ENCODE measurements around the gene ALPK3. TPM values are rescaled to one million over a fixed set of nuclear protein-coding genes. Genes with fewer than 3 reads are reported as not detected.

ALPK3 gene
- polyA plus RNA-seq, 1 donor from 2014 or later: not detected

DNA sequence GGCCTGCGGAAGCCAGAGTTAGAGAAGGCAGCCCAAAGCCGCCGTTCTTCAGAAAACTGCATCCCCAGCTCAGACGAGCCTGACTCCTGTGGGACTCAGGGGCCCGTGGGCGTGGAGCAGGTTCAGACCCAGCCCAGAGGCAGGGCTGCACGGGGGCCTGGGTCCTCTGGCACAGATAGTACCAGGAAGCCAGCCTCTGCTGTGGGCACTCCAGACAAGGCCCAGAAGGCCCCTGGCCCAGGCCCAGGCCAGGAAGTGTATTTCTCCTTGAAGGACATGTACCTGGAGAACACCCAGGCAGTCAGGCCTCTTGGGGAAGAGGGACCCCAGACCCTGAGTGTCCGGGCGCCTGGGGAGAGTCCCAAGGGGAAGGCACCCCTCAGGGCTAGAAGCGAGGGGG is 23.1 kb downstream of the ALPK3 start:
- Histone ChIP-seq H3K27ac (ENCODE audit: low read length) (no peak overlapping the region), H3K9ac (ENCODE audit: low read length) (no peak overlapping the region), H4K20me1 (ENCODE audit: insufficient read depth) (no peaks in the 10 kb centered on the region), H3K79me2 (replicated peaks; ENCODE audit: insufficient read depth, low read length) (no peaks in the 10 kb centered on the region), H3K27me3 (ENCODE audit: insufficient read depth, low read depth, low read length) (no peaks in the 10 kb centered on the region), H3K9me3 (ENCODE audit: low read length) (no peaks in the 10 kb centered on the region), H2AFZ (ENCODE audit: low read depth, low read length) (no peak overlapping the region), H3K36me3 (ENCODE audit: insufficient read depth, low read length) (no peaks in the 10 kb centered on the region), H3K9me2 (ENCODE audit: insufficient read depth, low read length) (no peaks in the 10 kb centered on the region), H3F3A (ENCODE audit: insufficient read depth, low read length, poor library complexity, severe bottlenecking) (no peaks in the 10 kb centered on the region), H3K4me2 (ENCODE audit: low read length) (no peak overlapping the region), H3K4me3 (ENCODE audit: low read length) (no peak overlapping the region)
- TF ChIP-seq CTCF (IDR thresholded peaks at IDR 0.05; ENCODE audit: poor library complexity, severe bottlenecking) (no peak), EP300 (conservative IDR thresholded peaks at IDR 0.05; ENCODE audit: poor library complexity, severe bottlenecking) (no peak), EZH2 (IDR thresholded peaks at IDR 0.05; ENCODE audit: borderline replicate concordance, insufficient read depth, low read length, poor library complexity, severe bottlenecking) (no peak), RAD21 (conservative IDR thresholded peaks at IDR 0.05) (no peak), SMC3 (conservative IDR thresholded peaks at IDR 0.05; ENCODE audit: poor library complexity) (no peak), TAF1 (IDR thresholded peaks at IDR 0.05; ENCODE audit: low read depth) (no peak), POLR2AphosphoS5 (IDR thresholded peaks at IDR 0.05) (no peak), MXI1 (conservative IDR thresholded peaks at IDR 0.05; ENCODE audit: poor library complexity, severe bottlenecking) (no peak)
- TF ChIP-seq, protein P1, sequence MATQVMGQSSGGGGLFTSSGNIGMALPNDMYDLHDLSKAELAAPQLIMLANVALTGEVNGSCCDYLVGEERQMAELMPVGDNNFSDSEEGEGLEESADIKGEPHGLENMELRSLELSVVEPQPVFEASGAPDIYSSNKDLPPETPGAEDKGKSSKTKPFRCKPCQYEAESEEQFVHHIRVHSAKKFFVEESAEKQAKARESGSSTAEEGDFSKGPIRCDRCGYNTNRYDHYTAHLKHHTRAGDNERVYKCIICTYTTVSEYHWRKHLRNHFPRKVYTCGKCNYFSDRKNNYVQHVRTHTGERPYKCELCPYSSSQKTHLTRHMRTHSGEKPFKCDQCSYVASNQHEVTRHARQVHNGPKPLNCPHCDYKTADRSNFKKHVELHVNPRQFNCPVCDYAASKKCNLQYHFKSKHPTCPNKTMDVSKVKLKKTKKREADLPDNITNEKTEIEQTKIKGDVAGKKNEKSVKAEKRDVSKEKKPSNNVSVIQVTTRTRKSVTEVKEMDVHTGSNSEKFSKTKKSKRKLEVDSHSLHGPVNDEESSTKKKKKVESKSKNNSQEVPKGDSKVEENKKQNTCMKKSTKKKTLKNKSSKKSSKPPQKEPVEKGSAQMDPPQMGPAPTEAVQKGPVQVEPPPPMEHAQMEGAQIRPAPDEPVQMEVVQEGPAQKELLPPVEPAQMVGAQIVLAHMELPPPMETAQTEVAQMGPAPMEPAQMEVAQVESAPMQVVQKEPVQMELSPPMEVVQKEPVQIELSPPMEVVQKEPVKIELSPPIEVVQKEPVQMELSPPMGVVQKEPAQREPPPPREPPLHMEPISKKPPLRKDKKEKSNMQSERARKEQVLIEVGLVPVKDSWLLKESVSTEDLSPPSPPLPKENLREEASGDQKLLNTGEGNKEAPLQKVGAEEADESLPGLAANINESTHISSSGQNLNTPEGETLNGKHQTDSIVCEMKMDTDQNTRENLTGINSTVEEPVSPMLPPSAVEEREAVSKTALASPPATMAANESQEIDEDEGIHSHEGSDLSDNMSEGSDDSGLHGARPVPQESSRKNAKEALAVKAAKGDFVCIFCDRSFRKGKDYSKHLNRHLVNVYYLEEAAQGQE (IDR thresholded peaks at IDR 0.05; ENCODE audit: borderline replicate concordance): no peak

DNA sequence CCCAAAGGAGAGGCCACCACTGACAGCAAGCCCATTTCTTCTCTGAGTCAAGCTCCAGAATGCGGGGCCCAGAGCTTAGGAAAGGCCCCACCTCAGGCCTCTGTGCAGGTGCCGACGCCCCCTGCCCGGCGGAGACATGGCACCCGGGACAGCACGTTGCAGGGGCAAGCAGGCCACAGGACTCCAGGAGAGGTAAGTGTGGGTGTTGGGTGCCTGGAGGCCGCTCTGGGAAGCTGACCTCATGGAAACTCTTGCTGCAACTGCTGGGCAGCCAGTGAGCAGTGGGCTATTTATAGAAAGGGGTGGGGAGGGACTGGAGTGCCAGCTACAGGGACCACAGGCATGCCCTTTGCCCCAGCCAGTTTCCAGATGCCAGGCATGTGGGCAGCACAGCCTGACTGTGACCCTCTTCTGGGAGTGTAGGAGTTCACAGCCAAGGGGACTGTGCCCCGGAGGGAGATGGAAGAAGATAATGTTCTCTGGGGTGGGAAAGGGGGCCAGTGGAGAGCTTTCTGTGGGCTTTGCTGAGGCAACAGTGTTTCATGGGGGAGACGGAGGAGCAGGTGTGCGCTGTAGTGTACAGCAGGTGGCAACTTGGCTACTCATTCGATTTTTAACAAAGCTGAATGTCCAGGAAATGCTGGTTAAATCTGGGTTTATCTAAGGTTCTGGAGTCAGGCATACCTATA is 23.7 kb downstream of the ALPK3 start:
- no peak for TF ChIP-seq MXI1 (conservative IDR thresholded peaks at IDR 0.05; ENCODE audit: poor library complexity, severe bottlenecking)
- TF ChIP-seq, protein P1 (IDR thresholded peaks at IDR 0.05; ENCODE audit: borderline replicate concordance): no peak
- no peak for TF ChIP-seq TAF1 (IDR thresholded peaks at IDR 0.05; ENCODE audit: low read depth)
- TF ChIP-seq RAD21 (conservative IDR thresholded peaks at IDR 0.05): no peak
- TF ChIP-seq POLR2AphosphoS5 (IDR thresholded peaks at IDR 0.05): no peak
- TF ChIP-seq CTCF (IDR thresholded peaks at IDR 0.05; ENCODE audit: poor library complexity, severe bottlenecking): no peak
- TF ChIP-seq EP300 (conservative IDR thresholded peaks at IDR 0.05; ENCODE audit: poor library complexity, severe bottlenecking): no peak
- no peak for TF ChIP-seq EZH2 (IDR thresholded peaks at IDR 0.05; ENCODE audit: borderline replicate concordance, insufficient read depth, low read length, poor library complexity, severe bottlenecking)
- no peak for TF ChIP-seq SMC3 (conservative IDR thresholded peaks at IDR 0.05; ENCODE audit: poor library complexity)
- Histone ChIP-seq H3K9me2 (ENCODE audit: insufficient read depth, low read length) (no peaks in the 10 kb centered on the region), H3F3A (ENCODE audit: insufficient read depth, low read length, poor library complexity, severe bottlenecking) (no peaks in the 10 kb centered on the region), H3K9me3 (ENCODE audit: low read length) (no peaks in the 10 kb centered on the region), H3K4me2 (ENCODE audit: low read length) (no peak overlapping the region), H3K79me2 (replicated peaks; ENCODE audit: insufficient read depth, low read length) (no peaks in the 10 kb centered on the region), H3K36me3 (ENCODE audit: insufficient read depth, low read length) (no peaks in the 10 kb centered on the region), H3K4me3 (ENCODE audit: low read length) (no peak overlapping the region), H3K27ac (ENCODE audit: low read length) (no peak overlapping the region), H3K27me3 (ENCODE audit: insufficient read depth, low read depth, low read length) (no peaks in the 10 kb centered on the region), H4K20me1 (ENCODE audit: insufficient read depth) (no peaks in the 10 kb centered on the region), H2AFZ (ENCODE audit: low read depth, low read length) (no peak overlapping the region), H3K9ac (ENCODE audit: low read length) (no peak overlapping the region)
